Testis (tissue), 2 donors: ENCODE measurements around the gene IRS1.

ENCODE experiments used
- POLR2A ChIP-seq: fragments of 450-650 bp; IDR thresholded peaks from one replicate; pipeline ENCODE4 v1.6.1; 2017; ENCODE audit warnings: antibody characterized with exemption, mild to moderate bottlenecking, moderate library complexity
- TF ChIP-seq, protein P1 (sequence below), 3 experiments: fragments of 450-650 bp in 2 of 3; fragments of 200-600 bp in 1 of 3; sonication (generic) in 1 of 3; IDR thresholded peaks; one replicate each; pipeline ENCODE4 v1.5.1; 2016 to 2019; ENCODE audit warnings: antibody characterized with exemption in 3 of 3, mild to moderate bottlenecking in 2 of 3, moderate library complexity in 1 of 3

GRCh38 chr2:226692521-226693126 is 107.0 kb downstream of the IRS1 start:
- no peak for TF ChIP-seq POLR2A
- TF ChIP-seq, protein P1, sequence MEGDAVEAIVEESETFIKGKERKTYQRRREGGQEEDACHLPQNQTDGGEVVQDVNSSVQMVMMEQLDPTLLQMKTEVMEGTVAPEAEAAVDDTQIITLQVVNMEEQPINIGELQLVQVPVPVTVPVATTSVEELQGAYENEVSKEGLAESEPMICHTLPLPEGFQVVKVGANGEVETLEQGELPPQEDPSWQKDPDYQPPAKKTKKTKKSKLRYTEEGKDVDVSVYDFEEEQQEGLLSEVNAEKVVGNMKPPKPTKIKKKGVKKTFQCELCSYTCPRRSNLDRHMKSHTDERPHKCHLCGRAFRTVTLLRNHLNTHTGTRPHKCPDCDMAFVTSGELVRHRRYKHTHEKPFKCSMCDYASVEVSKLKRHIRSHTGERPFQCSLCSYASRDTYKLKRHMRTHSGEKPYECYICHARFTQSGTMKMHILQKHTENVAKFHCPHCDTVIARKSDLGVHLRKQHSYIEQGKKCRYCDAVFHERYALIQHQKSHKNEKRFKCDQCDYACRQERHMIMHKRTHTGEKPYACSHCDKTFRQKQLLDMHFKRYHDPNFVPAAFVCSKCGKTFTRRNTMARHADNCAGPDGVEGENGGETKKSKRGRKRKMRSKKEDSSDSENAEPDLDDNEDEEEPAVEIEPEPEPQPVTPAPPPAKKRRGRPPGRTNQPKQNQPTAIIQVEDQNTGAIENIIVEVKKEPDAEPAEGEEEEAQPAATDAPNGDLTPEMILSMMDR (IDR thresholded peaks at IDR 0.05) = no peak
